NCI-H345 (cell line): ENCODE data around the gene NDUFV2.
"Not testable (repeated sequence)": the region's sequence is repeated elsewhere in the genome, so short reads cannot be mapped to it uniquely, and the experiment has no call there.

ENCODE experiments used
- DNase-seq: peaks from one replicate; lab custom pipeline; 2025; lab: John Stamatoyannopoulos, UW

NDUFV2 gene

DNA sequence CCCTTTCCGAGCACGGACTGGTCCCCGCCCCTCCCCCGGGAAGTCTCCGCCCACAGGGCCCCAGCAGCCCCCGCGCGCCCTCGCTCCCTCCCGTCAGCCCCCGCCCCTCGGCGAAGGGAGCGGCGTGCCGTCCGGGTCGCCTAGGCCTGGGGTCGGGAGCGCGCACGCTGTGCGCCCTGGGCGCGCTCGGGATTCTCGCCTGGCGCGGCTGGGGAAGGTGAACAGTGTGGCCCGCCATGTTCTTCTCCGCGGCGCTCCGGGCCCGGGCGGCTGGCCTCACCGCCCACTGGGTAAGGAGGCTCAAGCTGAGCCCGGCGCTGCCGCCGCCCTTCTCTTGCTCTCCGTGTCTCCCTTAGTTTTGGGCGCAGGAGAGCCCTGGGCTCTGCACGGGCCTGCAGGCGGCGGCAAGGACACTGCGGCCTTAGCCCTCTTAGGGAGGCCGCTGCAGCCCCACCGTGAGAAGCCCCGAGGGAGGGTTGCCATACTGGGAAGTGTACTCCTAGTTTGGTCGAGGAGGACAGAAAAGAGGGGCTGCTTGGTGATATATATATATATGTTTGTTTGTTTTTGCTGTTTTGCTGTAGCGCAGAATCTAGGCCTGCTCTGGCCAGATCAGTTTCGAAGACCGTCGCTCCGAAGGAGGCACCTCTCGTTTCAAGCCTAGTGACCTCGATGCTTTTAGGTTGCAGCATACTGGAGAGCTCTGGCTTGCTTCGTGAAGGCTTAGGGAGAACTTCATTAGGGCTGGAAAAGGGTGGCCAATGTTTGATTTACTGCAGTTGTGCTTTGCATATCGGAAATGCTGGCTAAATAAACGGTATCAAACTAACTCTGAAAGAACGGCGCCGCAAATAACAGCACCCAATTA lies at the start of gene NDUFV2:
Gene NDUFV2 (plus strand): TSS at position 192 of the 868 bp plus-strand sequence. CDS start 45 bp downstream, at position 237.
- peak; percentile 98 for DNase-seq

DNA sequence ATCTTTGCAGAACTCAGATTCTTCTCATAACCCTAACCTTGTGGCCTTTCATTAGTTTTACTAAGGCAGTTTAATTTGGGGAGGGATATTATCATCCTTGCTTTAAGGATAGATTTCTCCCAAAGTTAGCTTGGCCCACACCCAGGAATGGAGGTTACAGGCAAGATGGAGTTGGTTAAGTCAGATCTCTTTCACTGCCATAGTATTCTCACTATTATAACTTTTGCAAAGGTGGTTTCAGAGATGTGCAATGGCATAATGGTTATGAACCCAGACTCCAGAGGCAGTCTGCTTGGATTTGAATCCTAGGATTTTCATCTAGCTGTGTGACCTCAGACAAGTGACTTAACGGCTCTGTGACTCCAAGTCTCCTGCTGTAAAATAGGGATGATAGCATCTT lies 48.7 kb upstream of the NDUFV2 start:
- DNase-seq, result no peak

DNA sequence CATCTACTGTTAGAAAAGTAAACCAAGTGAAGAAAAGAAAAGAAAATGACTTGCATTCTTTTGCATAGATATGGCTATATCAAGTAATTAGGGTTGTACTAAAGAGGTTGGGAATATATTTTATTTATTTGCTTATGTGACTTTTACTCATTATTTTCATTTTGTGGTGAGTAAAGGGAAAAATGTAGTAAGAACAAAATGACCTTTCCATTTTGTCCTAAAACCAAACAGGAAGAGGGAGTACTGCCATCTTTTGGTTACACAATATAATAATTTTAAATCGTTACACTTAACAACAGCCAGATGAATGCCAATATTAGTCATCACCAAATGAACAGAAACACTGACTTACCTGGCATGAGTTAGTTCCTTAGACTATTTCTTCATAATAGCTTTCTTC lies 47.3 kb upstream of the NDUFV2 start:
- DNase-seq, result no peak

DNA sequence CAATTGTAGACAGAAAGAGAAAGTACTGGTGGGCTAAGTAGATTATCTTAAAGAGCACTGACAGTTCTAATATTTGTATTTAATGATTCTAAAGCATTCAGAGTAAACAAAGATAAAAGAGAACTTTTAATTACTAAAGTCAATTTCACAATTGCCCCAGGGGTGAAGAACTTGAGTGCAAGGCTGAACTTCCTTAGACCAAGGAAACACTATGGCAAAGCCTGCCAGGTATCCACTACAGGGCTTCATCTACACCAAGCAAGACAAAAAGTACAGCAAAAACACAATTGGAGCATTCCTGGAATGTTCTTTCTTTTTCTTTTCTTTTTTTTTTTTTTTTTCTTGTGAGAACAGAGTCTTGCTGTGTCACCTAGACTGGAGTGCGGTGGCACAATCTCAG lies 46.9 kb upstream of the NDUFV2 start:
- no peak for DNase-seq

DNA sequence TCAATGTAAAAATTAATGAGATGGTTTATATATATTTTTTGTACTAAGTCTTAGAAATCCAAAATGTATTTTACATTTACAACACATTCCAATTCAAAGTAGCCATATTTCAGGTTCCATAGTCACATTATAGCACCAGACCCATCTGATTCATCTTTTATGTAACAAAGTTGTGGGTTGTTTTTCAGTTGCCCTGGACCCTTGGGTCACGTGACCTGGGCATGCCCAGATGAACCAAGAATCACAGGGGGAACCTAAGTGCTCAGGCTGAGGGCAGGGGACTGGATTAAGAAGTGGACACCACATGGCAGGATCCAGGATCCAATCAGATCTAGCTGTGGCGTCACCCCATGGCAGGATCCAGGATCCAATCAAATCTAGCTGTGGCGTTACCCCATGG lies 44.9 kb upstream of the NDUFV2 start:
- no peak for DNase-seq

DNA sequence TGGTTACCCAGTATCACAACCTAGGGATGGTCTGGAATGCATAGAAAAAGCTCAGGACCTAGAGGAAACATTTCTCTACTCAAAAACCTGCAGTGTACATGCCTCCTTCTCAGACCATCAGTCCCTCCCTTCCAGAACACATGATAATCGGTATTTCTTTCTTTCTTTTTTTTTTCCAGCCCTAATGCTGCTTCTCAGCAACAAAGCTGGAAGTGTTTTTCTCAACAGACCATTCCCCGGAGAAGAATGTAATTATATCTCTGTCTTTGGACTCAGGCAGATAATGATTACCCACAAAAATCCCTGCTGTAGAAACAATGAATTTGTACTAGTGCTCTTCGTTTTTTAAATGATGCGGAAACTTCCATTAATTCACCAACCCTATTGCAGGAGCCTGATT lies 44.1 kb upstream of the NDUFV2 start:
- no peak for DNase-seq

DNA sequence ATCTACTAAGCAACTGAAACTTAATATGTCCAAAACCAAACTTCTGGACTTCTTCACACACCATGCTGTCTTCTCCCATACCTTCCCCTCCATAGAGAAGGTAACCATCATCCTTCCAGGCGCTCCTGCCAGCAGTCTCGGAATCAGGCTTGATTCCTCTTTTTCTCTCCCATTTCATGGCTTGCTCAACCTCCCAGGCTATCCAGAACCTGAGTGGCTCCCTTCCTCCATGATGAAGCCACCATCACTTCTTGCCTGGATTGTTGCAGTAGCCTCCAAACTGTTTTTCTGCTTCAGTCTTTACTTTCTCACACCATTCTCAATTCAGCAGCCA lies 40.1 kb upstream of the NDUFV2 start:
- no peak for DNase-seq

DNA sequence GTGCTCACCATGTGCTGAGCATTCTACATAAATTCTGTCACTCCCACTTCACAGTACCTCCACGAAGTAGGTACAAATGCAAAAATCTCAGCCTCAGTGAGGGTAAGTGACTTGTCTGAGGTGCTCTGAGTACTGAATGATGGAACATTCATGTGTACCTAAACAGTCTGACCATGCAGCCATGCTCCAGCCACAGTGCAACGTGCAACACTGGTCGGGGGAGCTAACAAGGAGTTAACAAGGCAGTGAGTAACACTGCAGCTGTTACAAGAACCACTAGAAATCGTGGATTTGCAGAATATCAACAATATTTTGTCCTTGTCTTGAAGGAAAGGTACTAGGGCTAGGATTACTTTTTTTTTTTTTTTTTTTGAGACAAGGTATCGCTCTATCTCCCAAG lies 36.6 kb upstream of the NDUFV2 start:
- DNase-seq, result no peak

DNA sequence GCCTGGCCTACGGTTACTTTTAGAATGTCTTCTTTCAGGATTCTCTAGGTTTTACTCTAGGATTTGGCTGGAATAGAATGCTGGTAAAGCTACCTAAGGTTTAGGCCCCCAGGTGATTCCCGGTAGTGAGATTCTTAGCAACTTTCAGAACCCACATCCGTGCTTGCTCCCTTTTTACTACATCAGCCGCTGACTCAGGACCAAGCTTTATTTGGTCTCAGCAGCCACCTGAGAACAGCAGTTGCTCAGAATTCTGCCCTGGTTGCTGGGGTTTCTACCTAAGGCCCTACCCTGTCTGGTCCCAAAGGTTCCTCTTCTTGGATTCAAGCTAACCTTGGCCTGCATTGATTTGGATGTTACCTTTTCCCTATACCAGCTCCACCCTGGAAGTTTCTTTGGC lies 36.1 kb upstream of the NDUFV2 start:
- no peak for DNase-seq

DNA sequence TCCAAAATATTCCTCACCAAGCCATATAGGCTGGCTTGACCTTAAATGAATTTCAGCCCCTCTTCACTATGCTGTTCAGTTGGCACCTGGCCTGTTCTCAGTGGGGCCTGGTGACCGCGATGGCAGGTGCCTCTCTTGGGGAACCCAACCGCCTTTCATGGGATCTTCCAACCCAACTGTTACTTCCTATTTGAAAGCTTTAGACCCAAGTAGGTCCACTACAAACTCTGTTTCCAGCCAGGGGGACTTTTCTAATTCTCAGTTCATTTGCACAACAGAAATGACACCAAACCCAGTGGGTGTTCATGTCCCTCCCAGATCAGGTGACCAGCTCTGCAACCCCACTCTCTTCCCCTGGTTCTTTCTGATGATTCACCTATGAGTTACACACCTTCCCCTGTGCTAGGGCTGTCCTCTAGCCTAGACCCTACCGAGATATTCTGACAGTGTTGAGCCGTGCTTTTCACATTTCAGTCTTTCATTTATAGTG lies 35.6 kb upstream of the NDUFV2 start:
- DNase-seq, result no peak

DNA sequence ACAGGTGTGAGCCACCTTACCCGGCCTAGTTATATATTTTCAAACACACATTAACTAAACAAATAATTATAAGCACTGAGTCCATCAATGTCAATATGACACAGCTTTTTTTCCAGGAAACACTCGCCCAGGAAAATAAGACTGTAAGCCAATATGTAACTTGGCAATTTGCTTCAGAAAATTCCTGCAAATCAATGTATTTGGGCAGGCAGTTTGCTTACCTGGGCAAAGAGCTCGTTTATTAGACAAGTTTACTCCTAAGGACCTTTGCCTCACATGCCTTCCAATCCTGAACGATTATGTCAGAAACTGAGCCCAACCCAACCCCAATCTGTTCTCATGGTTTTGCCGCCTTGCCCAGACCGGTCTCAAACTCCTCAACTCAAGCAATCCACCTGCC lies 34.7 kb upstream of the NDUFV2 start:
- no peak for DNase-seq

DNA sequence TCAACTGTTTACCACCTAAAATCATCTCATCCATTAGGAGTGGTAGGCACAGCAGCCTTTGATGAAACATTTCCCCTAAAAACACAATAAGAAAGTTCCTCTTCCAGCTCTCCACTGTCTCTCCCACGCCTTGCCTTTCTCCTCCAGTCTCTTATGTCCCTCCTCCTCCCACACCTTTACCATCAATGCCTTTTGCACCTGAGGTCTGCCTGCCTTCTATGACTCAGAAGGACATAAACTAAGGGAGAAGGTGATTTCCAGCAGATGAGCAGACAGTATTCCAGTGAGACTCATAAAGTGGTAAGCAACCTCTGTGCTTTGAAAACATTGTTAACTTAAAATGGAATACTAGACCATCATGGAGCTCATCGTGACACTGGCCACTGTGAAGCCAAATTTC lies 34.2 kb upstream of the NDUFV2 start:
- DNase-seq, result no peak

DNA sequence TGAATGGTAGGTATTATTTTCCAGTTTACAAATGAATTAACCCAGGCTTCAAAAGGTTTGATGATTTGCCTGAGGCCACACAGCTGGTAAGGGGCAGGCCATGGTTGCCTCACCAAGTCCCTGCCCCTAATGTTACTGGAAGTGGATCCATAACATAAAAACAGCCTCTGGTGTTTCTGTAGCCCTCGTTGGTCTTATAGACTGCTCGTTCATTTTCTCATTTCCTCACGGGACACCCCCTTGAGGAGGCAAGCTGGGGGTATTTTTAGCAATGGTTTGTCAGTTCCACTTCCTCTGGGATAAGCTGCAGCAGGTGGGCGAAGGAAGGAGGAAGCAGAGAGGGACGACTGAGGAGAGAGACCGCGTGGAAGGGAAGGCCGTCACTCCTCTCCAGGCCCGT lies 32.9 kb upstream of the NDUFV2 start:
- DNase-seq, result no peak

DNA sequence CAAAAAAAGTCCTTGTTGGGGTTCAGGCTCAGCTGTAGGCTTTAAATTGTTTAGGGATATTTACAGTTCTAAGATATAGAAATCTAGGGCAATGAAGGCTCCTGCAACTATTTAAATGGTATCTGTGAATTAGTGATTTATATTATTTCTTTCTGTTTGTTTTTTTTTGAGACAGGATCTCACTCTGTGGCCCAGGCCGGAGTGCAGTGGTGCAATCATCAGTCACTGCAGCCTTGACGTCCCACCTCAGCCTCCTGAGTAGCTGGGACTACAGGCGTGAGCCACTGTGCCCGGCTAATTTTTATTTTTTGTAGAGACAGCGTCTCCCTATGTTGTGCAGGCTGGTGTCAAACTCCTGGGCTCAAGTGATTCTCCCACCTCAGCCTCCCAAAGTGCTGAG lies 32.3 kb upstream of the NDUFV2 start:
- no peak for DNase-seq

DNA sequence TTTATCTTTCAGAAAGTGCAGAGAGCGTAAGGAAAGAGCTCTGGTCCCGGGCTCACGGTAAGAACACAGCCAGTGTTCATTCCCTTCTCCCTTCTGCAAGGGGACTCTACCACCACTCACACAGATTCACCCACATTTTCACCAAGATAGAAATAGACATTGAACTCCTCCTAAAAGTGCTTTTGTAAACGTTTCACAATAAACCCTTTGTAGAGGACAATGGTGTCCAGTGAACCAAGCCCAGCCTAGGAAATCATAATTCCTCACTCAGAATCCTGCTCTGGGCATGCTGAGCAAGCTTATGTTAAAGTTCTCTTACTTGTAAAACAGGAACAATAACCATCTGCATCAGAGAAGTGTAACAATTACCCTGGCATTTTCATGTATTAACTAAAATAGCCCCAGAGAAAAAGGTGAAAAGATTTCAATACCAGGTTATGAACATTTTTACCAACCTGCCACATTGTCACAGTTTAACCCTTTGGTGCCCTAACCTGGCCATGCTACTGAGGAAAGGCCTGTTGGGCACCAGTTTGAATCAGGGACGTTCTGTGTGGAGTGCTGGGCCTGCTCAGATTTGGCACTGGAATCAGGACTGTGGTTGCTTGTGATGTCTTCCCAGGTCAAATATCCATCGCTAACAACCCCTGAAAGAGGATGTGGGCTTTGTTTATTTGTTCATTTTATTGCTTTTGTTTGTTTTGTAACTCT lies 22.5 kb upstream of the NDUFV2 start:
- no peak for DNase-seq

DNA sequence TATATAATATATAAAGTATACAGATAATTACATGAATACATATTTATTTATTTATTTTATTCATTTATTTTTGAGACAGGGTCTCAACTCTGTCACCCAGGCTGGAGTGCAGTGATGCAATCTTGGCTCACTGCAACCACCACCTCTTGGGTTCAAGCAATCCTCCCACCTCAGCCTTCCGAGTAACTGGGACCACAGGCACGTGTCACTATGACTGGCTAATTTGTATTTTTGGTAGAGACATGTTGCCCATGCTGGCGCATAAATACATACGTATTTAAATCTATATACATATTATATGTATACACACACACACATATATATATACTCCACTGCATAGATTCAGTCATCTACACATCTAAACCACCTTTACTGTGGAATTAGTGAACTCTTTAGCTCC lies 20.6 kb upstream of the NDUFV2 start:
- DNase-seq, result no peak

DNA sequence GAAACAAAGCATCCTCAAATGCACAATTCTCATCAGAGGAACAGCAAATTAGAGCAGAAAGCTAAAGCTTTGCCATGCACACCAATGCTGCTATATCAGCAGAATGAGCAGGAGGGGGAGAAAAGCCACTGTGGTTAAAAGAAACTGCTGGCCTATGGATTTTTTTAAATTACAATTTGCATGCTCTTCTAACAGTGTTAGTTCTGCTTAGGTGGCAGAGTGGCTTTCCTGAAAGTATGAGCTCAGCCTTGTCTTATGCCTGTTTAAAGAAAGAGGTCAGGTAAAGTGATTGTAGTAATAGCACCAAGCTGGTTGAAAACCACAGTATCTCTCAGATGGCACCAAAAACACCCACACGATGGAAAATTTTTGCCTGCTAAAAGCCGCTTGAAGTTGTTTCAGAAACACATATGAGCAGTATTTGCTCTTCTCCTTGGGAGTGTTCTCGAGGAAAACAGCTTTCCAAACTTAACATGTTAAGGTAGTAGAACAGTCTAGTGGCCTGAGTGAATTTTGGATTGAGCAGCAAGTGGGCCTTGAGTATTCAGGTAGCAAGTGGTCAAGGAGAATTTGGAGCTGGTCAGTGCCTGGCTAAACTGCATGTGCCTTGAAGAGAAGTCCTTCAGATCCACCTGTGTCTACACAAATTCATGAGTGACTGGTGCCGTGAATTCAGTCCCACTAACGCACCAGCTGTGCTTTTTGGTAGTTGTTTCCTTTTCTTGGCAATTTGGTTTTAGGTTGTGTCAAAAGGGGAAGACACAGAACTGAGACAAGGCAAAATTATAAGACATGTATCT lies 19.6 kb upstream of the NDUFV2 start:
- DNase-seq, result no peak

DNA sequence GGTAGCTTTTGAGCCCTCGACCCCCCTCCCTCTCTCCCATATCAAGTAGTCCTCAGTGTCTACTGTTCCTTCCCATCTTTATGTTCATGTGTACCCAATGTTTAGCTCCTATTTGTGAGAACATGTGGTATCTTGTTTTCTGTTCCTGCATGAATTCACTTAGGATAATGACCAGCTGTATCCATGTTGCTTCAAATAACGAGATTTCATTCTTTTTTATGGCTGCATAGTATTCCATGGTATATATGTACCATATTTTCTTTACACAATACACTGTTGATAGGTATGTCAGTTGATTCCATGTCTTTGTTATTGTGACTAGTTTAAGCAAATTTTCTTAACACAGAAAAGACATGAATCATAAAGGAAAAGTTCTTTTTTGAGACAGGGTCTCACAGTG lies 16.5 kb upstream of the NDUFV2 start:
- DNase-seq, result no peak

DNA sequence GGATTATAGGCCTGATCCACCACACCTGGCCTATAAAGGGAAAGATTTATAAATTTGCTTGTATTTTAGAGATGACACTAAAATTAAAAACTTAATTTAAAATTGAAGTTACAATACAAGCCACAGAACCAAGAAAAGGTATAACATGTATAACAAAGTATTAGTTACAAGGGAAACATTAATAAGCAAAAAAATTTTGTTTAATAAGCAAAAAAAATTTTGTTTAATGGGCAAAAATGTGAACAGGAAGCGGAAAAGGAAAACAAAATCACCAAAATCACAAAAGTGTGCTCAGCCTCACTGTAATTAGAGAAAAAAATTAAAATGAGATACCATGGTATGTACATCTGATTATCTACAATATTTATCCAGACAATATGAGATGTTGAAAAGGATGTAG lies 15.9 kb upstream of the NDUFV2 start:
- DNase-seq, result no peak

DNA sequence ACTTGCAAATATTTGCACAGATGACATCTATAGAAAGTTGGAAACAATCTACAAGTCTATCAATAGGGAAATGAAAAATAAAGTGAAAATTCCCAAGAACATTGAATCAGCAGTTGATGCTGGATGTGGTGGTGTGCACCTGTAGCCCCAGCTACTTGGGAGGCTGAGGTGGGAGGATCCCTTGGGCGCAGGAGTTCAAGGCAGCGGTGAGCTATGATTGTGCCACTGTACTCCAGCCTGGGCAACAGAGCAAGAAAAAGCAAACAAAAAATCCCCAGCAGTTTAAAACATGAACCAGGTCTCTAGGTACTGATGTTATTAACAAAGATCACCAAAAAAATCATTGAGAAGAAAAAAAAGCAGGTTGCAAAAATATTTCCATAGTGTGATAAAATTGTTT lies 15.4 kb upstream of the NDUFV2 start:
- DNase-seq, result no peak

DNA sequence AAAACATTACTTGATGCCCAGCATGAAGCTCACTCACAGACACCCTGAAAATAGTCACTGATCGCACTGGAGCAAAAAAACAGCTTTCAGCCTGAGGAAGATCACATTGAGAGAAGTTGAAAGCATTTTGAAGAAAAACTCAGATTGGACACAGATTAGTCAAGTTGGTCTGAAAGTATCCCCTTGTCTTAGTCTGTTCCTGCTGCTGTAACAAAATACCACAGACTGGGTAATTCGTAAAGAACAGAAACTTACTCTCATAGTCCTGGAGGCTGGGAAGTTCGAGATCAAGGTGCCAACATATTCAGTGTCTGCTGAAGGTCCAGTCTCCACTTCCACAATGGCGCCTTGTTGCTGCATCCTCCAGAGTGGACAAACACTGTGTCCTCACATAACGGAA lies 14.2 kb upstream of the NDUFV2 start:
- no peak for DNase-seq

DNA sequence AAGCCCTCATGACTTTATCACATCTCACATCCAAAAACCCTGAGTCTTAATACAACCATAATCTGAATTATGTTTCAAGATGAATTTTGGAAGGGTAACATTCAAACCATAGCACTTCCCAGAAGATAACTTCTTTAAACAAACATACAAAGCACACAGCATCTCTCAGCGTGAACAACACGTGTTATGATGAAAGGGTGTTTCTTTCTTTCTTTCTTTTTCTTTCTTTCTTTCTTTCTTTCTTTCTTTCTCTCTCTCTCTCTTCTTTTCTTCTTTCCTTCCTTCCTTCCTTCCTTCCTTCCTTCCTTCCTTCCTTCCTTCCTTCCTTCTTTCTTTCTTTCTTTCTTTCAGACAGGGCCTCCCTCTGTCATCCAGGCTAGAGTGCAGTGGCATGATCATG lies 13.8 kb upstream of the NDUFV2 start:
- not testable (repeated sequence) for DNase-seq

DNA sequence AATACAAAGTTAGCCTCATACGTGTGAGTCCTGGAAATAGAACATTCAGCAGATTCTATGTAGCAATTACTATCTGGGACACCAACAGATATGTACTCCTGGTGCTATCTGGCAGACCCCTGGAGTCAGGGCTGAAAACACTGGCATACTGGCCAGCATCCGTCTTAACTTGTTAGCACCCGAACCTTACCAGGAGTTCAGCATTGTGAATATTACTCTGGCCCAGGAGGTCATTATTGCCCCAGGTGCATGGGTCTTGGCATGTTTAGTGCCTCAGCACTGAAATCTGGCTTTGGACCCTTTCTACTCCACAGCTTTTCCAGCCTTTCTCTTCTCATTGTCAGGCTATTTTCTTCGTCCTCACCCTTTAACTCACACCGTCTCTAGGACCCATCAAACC lies 11.9 kb upstream of the NDUFV2 start:
- DNase-seq, result no peak
